Fibroblast of pulmonary artery (primary cell): ENCODE results near the gene DAPP1.

ENCODE experiments used
- DNase-seq: peaks from one replicate; pipeline ENCODE4 v3.0.0-alpha.2; 2010; ENCODE audit warnings: low read depth
- H3K4me3 ChIP-seq: replicated peaks from 2 replicates; pipeline ENCODE4 v1.5.1; 2011; ENCODE audit warnings: low read depth, mild to moderate bottlenecking, control low read depth, low read length, moderate library complexity
- CTCF ChIP-seq: IDR thresholded peaks from 2 replicates; pipeline ENCODE4 v1.5.1; 2011; ENCODE audit warnings: mild to moderate bottlenecking, control low read depth, low read length, inconsistent platforms; ENCODE audit errors: missing control alignments

DAPP1 gene

GRCh38 chr4:99801005-99801699 lies 15.5 kb upstream of the DAPP1 start:
- DNase-seq = no peak
- no peak overlapping the region for H3K4me3 ChIP-seq
- no peak for TF ChIP-seq CTCF

- TF ChIP-seq CTCF = no peak
- DNase-seq = no peak
- H3K4me3 ChIP-seq = no peak overlapping the region
These were observed 13.0 kb upstream of the DAPP1 start for GRCh38 chr4:99803566-99804101.

- no peak for TF ChIP-seq CTCF
- no peak overlapping the region for H3K4me3 ChIP-seq
- DNase-seq = no peak
These were observed 10.1 kb upstream of the DAPP1 start for GRCh38 chr4:99806545-99806944.

- H3K4me3 ChIP-seq = no peak overlapping the region
- TF ChIP-seq CTCF = no peak
- DNase-seq = no peak
These were observed 9.0 kb upstream of the DAPP1 start for GRCh38 chr4:99807666-99808065.

- DNase-seq = peak; percentile 54
- peak; percentile 60 for TF ChIP-seq CTCF
- no peak overlapping the region for H3K4me3 ChIP-seq
These were observed 8.3 kb upstream of the DAPP1 start for GRCh38 chr4:99808260-99808857.

GRCh38 chr4:99809326-99809725 lies 7.3 kb upstream of the DAPP1 start:
- TF ChIP-seq CTCF = no peak
- H3K4me3 ChIP-seq = no peak overlapping the region
- DNase-seq = no peak
